Right lobe of liver (tissue), 6 donors: Measurements from ENCODE around the gene PEX13. TPM values are rescaled to one million over a fixed set of nuclear protein-coding genes. Genes with fewer than 3 reads are reported as not detected.
"Not testable (repeated sequence)": the region's sequence is repeated elsewhere in the genome, so short reads cannot be mapped to it uniquely, and the experiment has no call there.

ENCODE experiments used
- ATAC-seq, 4 donors: fragments of 200-7000 bp; cut with Tn5 transposase; one replicate each; pipeline ENCODE4 v1.9.1; 2020; ENCODE audit warnings: mild to moderate bottlenecking in 4 of 4, moderate library complexity in 4 of 4
- DNase-seq, 3 donors: peaks; one replicate each; pipeline ENCODE4 v3.0.0-alpha.2; 2020
- H3K27ac ChIP-seq, 3 donors: fragments of 200-600 bp; one replicate each; pipeline ENCODE4 v1.8.0; 2022
- H3K27me3 ChIP-seq, 2 donors: fragments of 200-600 bp; one replicate each; pipeline ENCODE4 v1.8.0; 2022
- H3K36me3 ChIP-seq, 4 donors: fragments of 200-600 bp; sonication (generic) in 1 of 4; one replicate each; pipeline versions ENCODE4 v1.5.1 to v1.8.0; 2017 to 2022; ENCODE audit warnings: control low read depth in 1 of 4
- H3K4me1 ChIP-seq, 4 donors: fragments of 200-600 bp; sonication (generic) in 1 of 4; one replicate each; pipeline versions ENCODE4 v1.5.1 to v1.8.0; 2017 to 2022; ENCODE audit warnings: control low read depth in 1 of 4
- H3K4me3 ChIP-seq, 3 donors: fragments of 200-600 bp; one replicate each; pipeline ENCODE4 v1.8.0; 2022
- H3K9me3 ChIP-seq, 4 donors: fragments of 200-600 bp; sonication (generic) in 1 of 4; one replicate each; pipeline versions ENCODE4 v1.5.1 to v1.8.0; 2017 to 2022; ENCODE audit warnings: control low read depth in 1 of 4
- CTCF ChIP-seq, 4 donors: fragments of 200-600 bp in 3 of 4; fragments of 450-650 bp in 1 of 4; IDR thresholded peaks; one replicate each; pipeline versions ENCODE4 v1.5.1 to v1.8.0; 2016 to 2022; ENCODE audit warnings: antibody characterized with exemption in 4 of 4, mild to moderate bottlenecking in 2 of 4
- POLR2A ChIP-seq: fragments of 450-650 bp; IDR thresholded peaks from one replicate; pipeline ENCODE4 v1.6.1; 2017; ENCODE audit warnings: antibody characterized with exemption, mild to moderate bottlenecking
- WGBS: methylation state at CpG from one replicate; pipeline ENCODE4 v1.1.6; 2018; ENCODE audit warnings: low coverage, low lambda C conversion rate; ENCODE audit not compliant: insufficient coverage; ENCODE audit errors: missing lambda C conversion rate; 5-methylcytosine and 5-hydroxymethylcytosine counted together
- intact Hi-C, 2 donors: fragments of 100-400 bp; cut with DNase I; formaldehyde crosslinking; loops; one replicate each; pipeline versions ENCODE4 v1.11.2 to v1.14.1; 2022
- total RNA-seq, 6 experiments: library from RNA; depleted of rRNA in 2 of 6; stranded (reverse); fragments of >200 nt in 2 of 6; fragmentation: NEBNext Ultra II Directional in 3 of 6; extraction: Animal tissue kit (Norgen Biotek cat#: 25700) in 3 of 6; gene quantifications; one replicate each; pipeline versions ENCODE4 v1.1.0 to v1.2.4, GENCODE V29; 2016 to 2023
- donor health status: DM: no; HTN: yes; CAD: no.
- donor health status: DM: no; HTN: no; CAD: no.
- donor health status: DM: no; HTN: no; CAD: no.
- donor health status: DM: no; HTN: yes; CAD: no.
- donor health status: DM: no; HTN: yes; CAD: no.

Gene PEX13
- total RNA-seq, 6 experiments from 2014 or later: 23.0 to 34.3 (median 26.3) TPM

- TF ChIP-seq CTCF (IDR thresholded peaks at IDR 0.05) (no peak), POLR2A (no peak)
- H3K9me3 ChIP-seq: no peaks in the 10 kb centered on the region
- ATAC-seq (no peak), DNase-seq (no peak)
- H3K36me3 ChIP-seq: no peaks in the 10 kb centered on the region
- no peaks in the 10 kb centered on the region for H3K27me3 ChIP-seq
- H3K27ac ChIP-seq: no peak overlapping the region
- no peak overlapping the region for H3K4me3 ChIP-seq
- peaks cover 0 to 4% (median 0%) of the 10 kb centered on the region in 4 donors for H3K4me1 ChIP-seq
- intact Hi-C loops: loop anchor here in 1 of 2 donors (10.0 kb wide), 1 partner anchor 305 kb away; no protein-coding TSS in a partner anchor
Measured at GRCh38 chr2:61009355-61009754, 8.2 kb upstream of the PEX13 start.

DNA sequence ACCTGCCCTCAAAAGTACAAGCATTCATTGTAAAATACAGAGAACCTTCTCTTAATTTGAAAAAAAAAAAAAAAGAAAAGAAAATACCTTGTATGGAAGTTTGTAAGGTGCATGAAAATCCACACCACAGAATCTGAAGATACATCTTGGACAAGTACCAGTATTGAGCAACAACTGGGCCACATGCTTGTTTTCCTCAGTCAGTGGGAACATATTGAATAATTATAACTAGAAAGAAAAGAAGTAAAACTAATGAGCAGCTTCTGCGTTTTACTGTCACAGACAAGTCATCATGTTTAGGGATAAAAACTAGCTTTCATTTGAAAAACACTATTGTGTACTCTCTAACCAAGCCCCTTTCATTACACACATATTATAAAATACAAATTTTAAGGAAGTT, 5.8 kb upstream of the PEX13 start:
- Histone ChIP-seq H3K4me3 (no peak overlapping the region), H3K36me3 (no peaks in the 10 kb centered on the region), H3K9me3 (no peaks in the 10 kb centered on the region), H3K27ac (peak overlapping the region in 1 of 3 donors; percentile 8), H3K4me1 (peaks cover 0 to 15% (median 0%) of the 10 kb centered on the region in 4 donors), H3K27me3 (no peaks in the 10 kb centered on the region)
- TF ChIP-seq POLR2A (no peak), CTCF (IDR thresholded peaks at IDR 0.05) (no peak)
- WGBS: 33% methylated on average over 1 of the region's 1 CpG
- intact Hi-C loops: no loop called here
- DNase-seq: no peak
- peak; percentile 50 to 67 (median 52) for ATAC-seq

- H3K36me3 ChIP-seq, H3K9me3 ChIP-seq, H3K27me3 ChIP-seq, H3K27ac ChIP-seq, H3K4me3 ChIP-seq, DNase-seq, intact Hi-C loops: not testable (repeated sequence)
- peak in 1 of 4 donors; percentile 36 for ATAC-seq
- peaks cover 0 to 15% (median 0%) of the 10 kb centered on the region in 4 donors for H3K4me1 ChIP-seq
- WGBS: 64% methylated on average over 2 of the region's 2 CpGs
Measured at GRCh38 chr2:61012303-61012702, 5.2 kb upstream of the PEX13 start.

DNA sequence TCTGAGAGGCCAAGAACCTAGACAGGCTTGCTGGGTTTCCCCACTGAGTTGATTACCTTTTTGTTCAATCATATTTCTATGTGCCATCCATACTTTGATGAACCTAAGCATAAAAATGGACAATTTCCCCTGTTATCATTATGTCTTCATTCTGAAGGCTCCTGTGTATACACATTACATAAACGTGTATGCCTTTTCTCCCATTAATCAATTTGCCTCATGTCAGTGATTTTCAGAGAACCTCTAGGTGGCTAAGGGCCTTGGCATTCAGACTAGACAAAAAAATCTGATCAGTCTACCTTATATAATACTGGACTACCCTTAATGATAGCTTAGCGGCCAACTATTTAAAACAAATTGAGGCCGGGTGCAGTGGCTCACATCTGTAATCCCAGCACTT, 4.1 kb upstream of the PEX13 start:
- intact Hi-C loops: no loop called here
- Histone ChIP-seq H3K4me3 (no peak overlapping the region), H3K36me3 (no peaks in the 10 kb centered on the region), H3K4me1 (peaks cover 0 to 15% (median 0%) of the 10 kb centered on the region in 4 donors), H3K27me3 (no peaks in the 10 kb centered on the region), H3K9me3 (no peaks in the 10 kb centered on the region), H3K27ac (no peak overlapping the region)
- DNase-seq (no peak), ATAC-seq (no peak)
- TF ChIP-seq POLR2A (no peak), CTCF (IDR thresholded peaks at IDR 0.05) (no peak)
- 67% methylated on average over 2 of the region's 3 CpGs for WGBS

DNA sequence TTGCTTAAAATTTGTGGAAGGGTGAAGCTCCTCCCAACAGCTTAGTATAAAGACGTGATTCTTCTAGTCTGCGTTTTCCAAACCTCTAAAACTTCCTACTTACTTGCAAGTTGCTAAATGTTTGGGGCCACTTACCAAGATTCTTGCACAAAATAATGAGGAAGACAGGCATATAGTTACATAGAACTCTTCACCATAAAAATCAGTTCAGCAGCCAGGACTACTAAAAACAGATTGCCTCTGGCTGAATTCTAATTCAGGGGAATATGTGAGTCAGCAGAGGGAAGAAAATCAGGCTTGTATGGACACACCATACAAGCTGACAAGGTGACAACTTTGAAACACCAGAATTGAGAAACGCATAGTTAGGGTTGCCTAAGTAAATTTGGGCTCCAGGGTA, 2.8 kb upstream of the PEX13 start:
- no peaks in the 10 kb centered on the region for H3K36me3 ChIP-seq
- no peak overlapping the region for H3K27ac ChIP-seq
- ATAC-seq (no peak), DNase-seq (no peak)
- TF ChIP-seq POLR2A: no peak
- no peak for TF ChIP-seq CTCF (IDR thresholded peaks at IDR 0.05)
- H3K4me3 ChIP-seq: no peak overlapping the region
- H3K9me3 ChIP-seq: no peaks in the 10 kb centered on the region
- 56% methylated on average over 3 of the region's 3 CpGs for WGBS
- no peaks in the 10 kb centered on the region for H3K27me3 ChIP-seq
- peaks cover 0 to 23% (median 4%) of the 10 kb centered on the region in 4 donors for H3K4me1 ChIP-seq
- intact Hi-C loops: no loop called here
